ENCODE data around the gene CLDN9.

The CLDN9 gene

GRCh38 chr16:2996298-2996697, 16.4 kb upstream of the CLDN9 start:
- DNase-seq: no peak

DNA sequence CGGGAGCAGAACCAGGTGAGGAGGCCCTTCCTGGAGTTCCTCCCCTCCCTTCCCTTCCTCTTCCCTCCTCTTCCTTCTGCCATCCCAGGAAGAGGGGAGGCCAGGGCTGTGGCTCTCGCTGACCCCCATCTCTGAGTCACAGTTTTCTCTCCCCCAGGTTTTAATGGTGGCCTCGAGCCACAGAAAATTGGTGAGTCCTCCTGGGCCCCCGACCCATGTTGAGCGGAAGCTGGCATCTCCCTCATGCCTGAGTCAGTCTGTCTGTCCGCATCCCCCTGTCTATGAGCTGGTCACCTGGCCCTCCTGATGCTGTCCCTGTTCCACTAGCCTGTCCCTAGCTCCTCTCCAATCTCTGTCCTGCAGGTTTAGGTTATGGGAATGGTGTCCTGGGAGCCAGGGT, 12.8 kb upstream of the CLDN9 start:
- no peak for DNase-seq

GRCh38 chr16:3000540-3000939, 12.2 kb upstream of the CLDN9 start:
- DNase-seq: no peak

DNA sequence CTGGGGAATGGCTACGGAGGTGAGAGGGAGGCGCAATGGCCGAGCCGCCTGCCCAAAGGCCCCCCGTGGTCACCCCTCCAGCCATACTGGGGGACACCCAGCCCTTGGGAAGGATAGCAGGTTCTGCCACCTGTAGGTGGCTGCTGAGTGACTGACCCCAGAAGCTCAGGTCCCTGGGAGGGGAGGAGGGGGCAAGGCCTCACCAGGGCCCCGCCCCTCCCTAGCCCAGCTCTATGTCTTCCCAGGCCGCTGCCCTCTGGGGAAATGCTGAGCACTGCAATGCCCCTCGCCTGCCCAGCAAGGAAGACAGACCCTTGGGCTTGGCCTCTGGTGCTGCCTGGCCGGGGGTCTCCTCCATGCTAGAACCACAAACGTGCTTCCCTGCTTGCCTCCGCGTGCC, 11.4 kb upstream of the CLDN9 start:
- no peak for DNase-seq

DNA sequence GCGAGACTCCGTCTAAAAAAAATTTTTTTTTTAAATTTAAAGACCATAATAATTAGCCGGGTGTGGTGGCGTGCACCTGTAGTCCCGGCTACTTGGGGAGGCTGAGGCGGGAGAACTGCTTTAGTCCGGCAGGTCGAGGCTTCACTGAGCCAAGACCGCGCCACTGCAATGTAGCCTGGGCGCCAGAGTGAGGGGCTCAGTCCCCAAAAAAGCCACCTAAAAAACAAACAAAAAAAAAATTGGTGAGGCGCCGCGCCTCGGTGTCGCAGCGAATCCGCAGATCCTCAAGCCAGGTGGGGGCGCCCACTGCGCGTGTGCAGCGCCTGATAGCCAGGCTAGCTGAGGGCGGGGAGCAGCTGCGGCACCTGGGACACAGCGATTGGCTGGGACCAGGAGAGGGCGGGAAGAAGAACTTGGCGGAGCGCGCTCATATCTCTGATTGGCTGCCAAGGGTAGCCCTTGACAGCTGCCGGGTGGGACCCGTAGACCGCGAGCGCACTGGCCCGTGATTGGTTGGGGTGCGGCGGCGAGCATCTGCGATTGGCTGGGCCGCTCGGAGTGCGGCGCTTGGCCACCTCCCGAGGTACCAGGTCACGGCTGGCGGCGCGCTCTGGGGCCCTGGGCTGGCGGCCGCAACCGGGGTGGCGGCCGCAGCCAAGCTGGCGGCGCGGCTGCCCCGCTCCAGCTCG, 9.0 kb upstream of the CLDN9 start:
- DNase-seq: peak; percentile 99

GRCh38 chr16:3004319-3004718, 8.4 kb upstream of the CLDN9 start:
- DNase-seq: no peak

- DNase-seq: no peak
Measured at GRCh38 chr16:3004781-3005284, 7.9 kb upstream of the CLDN9 start.

GRCh38 chr16:3007059-3007956, 5.4 kb upstream of the CLDN9 start:
- no peak for DNase-seq

DNA sequence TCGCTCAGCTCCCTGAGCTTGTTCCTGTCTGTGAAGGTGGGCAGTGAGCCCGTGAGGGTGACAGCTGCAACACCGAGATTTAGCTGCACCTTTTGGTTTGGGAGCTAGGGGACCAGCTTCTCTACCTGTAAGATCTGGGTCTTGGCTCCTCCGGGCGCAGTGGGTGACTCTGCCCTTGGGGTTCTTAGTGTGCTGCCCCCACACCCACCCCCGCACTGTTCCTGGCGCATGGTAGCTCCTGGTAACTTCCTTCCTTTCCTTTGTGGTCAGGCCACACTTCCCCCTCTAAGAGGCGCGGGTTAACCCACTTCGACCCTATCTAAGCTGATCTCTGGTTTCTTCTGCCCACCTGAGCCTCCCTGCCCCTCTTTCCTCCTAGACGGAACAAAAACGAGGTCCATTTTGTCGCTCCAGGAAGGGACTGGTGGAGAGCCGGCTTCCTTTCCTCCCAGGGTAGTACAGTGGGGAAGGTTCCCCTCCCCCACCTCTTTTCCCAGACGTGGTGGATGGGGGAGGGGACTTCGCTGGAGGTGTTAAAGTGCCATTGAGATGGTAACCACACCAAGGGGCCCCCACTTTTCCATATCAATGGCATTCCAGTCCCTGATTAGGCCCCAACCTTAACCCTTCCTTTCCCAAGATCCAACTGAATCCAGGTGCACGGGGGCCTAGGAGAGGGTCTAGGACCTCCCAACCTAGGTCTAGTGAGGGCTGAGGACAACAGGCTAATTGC, 4.6 kb upstream of the CLDN9 start:
- DNase-seq: peak; percentile 32

DNA sequence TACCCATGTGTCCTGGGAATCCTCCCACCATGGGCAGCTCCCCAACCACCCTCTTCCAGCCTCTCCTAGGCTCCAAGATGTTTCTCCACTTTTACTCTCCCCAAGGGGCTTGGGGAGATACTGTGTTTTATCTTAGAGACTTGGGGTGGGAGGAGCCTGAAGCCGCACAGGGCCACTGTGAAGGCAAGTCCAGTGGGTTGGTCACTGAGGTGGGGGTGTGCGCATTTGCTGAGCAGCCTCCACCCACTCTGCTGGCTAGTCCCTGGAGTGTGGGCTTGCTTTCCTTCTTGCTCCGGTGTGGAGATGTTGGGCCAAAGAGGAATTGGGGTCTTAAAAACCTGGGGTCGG, 4.1 kb upstream of the CLDN9 start:
- DNase-seq: no peak

- DNase-seq: no peak
Measured at GRCh38 chr16:3009568-3010390, 2.9 kb upstream of the CLDN9 start.

DNA sequence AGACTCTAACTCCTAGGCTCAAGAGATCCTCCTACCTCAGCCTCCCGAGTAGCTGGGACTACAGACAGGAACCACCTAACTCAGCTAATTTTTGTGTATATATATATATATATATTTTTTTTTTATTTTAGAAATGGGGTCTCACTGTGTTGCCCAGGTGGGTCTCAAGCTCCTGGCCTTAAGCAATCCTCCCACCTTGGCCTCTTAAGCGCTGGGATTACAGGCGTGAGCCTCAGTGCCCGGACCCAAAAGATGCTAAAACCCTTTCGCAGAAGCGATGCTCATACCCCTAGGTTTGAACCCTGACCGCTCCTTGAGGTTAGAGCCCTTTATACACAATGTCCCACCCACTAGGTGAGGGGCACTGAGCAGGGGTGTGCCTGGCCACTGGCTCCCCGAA, 2.2 kb upstream of the CLDN9 start:
- no peak for DNase-seq

- no peak for DNase-seq
Measured at GRCh38 chr16:3012246-3012645, 477 bp upstream of the CLDN9 start.

DNA sequence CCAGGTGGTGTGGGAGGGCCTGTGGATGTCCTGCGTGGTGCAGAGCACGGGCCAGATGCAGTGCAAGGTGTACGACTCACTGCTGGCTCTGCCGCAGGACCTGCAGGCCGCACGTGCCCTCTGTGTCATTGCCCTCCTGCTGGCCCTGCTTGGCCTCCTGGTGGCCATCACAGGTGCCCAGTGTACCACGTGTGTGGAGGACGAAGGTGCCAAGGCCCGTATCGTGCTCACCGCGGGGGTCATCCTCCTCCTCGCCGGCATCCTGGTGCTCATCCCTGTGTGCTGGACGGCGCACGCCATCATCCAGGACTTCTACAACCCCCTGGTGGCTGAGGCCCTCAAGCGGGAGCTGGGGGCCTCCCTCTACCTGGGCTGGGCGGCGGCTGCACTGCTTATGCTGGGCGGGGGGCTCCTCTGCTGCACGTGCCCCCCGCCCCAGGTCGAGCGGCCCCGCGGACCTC, 798 bp downstream of the CLDN9 start:
- DNase-seq: no peak

DNA sequence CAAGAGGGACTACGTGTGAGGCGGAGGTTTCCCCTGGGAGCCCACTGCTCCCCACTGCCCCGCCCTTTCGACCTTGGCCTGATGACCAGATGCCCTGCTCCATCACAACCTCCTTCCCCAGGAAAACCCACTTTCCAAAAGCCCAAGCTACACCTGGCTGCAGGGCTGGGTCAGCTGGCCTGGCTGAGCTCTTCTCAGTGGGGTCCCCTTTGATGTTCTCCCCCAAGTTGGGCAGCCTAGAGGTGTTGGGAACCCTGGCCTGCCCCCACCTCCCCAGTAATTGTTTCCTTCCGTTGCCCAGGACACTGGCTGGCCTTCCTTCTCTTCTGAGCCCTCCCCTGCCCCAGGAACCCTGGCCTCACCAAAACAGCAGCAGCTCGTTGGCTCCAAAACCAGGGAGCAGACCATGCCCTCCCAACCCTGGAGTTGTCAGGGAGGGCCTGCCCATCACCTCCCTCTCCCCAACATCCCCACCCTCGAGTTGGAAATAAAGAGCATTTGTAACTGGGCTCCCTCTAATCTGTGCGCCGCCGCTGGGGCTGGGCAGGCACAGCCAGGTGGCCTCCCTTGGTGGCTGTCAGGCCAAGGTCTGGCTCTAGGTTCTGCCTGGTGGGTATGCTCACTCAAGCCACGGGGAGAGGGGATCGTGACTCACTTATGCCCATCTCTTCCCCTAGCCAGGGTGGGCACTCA, 1.4 kb downstream of the CLDN9 start:
- DNase-seq: no peak

GRCh38 chr16:3014971-3015370, 2.2 kb downstream of the CLDN9 start:
- no peak for DNase-seq

GRCh38 chr16:3015865-3016521, 3.3 kb downstream of the CLDN9 start:
- no peak for DNase-seq

GRCh38 chr16:3017344-3017743, 4.6 kb downstream of the CLDN9 start:
- no peak for DNase-seq

GRCh38 chr16:3017794-3018506, 5.2 kb downstream of the CLDN9 start, which contains the start of gene CLDN6:
CLDN6 (minus strand) TSS chr16:3018183; CDS start chr16:3016021, 2,162 bp downstream.
- DNase-seq: peak; percentile 29

GRCh38 chr16:3019594-3020246, 7.0 kb downstream of the CLDN9 start:
- no peak for DNase-seq
